ENCODE results near the gene AQR. TPM values are rescaled to one million over a fixed set of nuclear protein-coding genes. Genes with fewer than 3 reads are reported as not detected.

The AQR gene
- total and polyA plus RNA-seq, 2 of the 13 experiments (the other 11 are each of a cell fraction or from before 2014, with no cell fraction given): 18.7 to 31.3 TPM

GRCh38 chr15:34969340-34970097, at the start of gene AQR (continued):
- TF ChIP-seq NR3C1 (CRISPR knock-in tag; IDR thresholded peaks at IDR 0.05) (no peak), CENPBD1 (CRISPR knock-in tag; IDR thresholded peaks at IDR 0.05; ENCODE audit: borderline replicate concordance, low read depth) (no peak), CBX2 (IDR thresholded peaks at IDR 0.05; ENCODE audit: low read depth, low read length) (no peak), CBX2 (CRISPR knock-in tag; IDR thresholded peaks at IDR 0.05; ENCODE audit: low read depth) (no peak), MAX (IDR thresholded peaks at IDR 0.05) (peak; percentile 81), ZNF30 (CRISPR knock-in tag; IDR thresholded peaks at IDR 0.05) (no peak), PLRG1 (conservative IDR thresholded peaks at IDR 0.05) (no peak), NRL (CRISPR knock-in tag; IDR thresholded peaks at IDR 0.05; ENCODE audit: borderline replicate concordance) (peak; percentile 77; the same call in 1 of the 2 replicates), GATA4 (IDR thresholded peaks at IDR 0.05; ENCODE audit: borderline replicate concordance, low read depth) (peak; percentile 30; the same call in 1 of the 2 replicates), SNAPC2 (CRISPR knock-in tag; IDR thresholded peaks at IDR 0.05) (0 out of 2 replicates have a peak, but pooled peaks have one; percentile 55), E2F5 (CRISPR knock-in tag; conservative IDR thresholded peaks at IDR 0.05) (no peak; the same call in 1 of the 2 replicates), REST (IDR thresholded peaks at IDR 0.05; ENCODE audit: borderline replicate concordance in 1 of 2, low read depth in 1 of 2, low read length in 2 of 2) (peak in 1 of 2 experiments; percentile 39; a peak in 1 of 4 replicates), ZHX2 (IDR thresholded peaks at IDR 0.05; ENCODE audit: low read depth) (peak; percentile 89), ZHX2 (CRISPR knock-in tag; IDR thresholded peaks at IDR 0.05; ENCODE audit: borderline replicate concordance) (no peak), MNT (IDR thresholded peaks at IDR 0.05) (no peak; the same call in 1 of the 2 replicates), SUZ12 (IDR thresholded peaks at IDR 0.05; ENCODE audit: low read depth, low read length) (no peak)
